ENCODE results near the gene RPL35A.
"Not testable (repeated sequence)": the region's sequence is repeated elsewhere in the genome, so short reads cannot be mapped to it uniquely, and the experiment has no call there.

The RPL35A gene

GRCh38 chr3:197949778-197950676 lies at the start of gene RPL35A:
TSS of gene RPL35A (plus strand) at chr3:197950190. CDS start at chr3:197950968, 778 bp downstream.
- DNase-seq = peak; percentile 84

- DNase-seq = no peak
Observed at GRCh38 chr3:197901626-197902025, 48.4 kb upstream of the RPL35A start.

- peak; percentile 83 for DNase-seq
Observed at GRCh38 chr3:197906023-197906849, 43.8 kb upstream of the RPL35A start.

- DNase-seq = no peak
Observed at GRCh38 chr3:197906850-197907187, 43.2 kb upstream of the RPL35A start.

GRCh38 chr3:197907196-197907595 lies 42.8 kb upstream of the RPL35A start:
- no peak for DNase-seq

- not testable (repeated sequence) for DNase-seq
Observed at GRCh38 chr3:197908550-197908949, 41.4 kb upstream of the RPL35A start.

- DNase-seq = no peak
Observed at GRCh38 chr3:197908957-197909701, 40.9 kb upstream of the RPL35A start.

GRCh38 chr3:197912741-197913476 lies 37.1 kb upstream of the RPL35A start:
- DNase-seq = peak; percentile 27

GRCh38 chr3:197913641-197914380 lies 36.2 kb upstream of the RPL35A start:
- no peak for DNase-seq

GRCh38 chr3:197921429-197922275 lies 28.3 kb upstream of the RPL35A start:
- peak; percentile 6 for DNase-seq

- DNase-seq = no peak
Observed at GRCh38 chr3:197926418-197926817, 23.6 kb upstream of the RPL35A start.

- not testable (repeated sequence) for DNase-seq
Observed at GRCh38 chr3:197927578-197927977, 22.4 kb upstream of the RPL35A start.

- DNase-seq = no peak
Observed at GRCh38 chr3:197936819-197937384, 13.1 kb upstream of the RPL35A start.

- DNase-seq = no peak
Observed at GRCh38 chr3:197940745-197941384, 9.1 kb upstream of the RPL35A start.

GRCh38 chr3:197942956-197943556 lies 6.9 kb upstream of the RPL35A start:
- no peak for DNase-seq

- no peak for DNase-seq
Observed at GRCh38 chr3:197949191-197949777, 706 bp upstream of the RPL35A start.

- no peak for DNase-seq
Observed at GRCh38 chr3:197950677-197951061, 679 bp downstream of the RPL35A start.

- DNase-seq = no peak
Observed at GRCh38 chr3:197951392-197951990, 1.5 kb downstream of the RPL35A start.

GRCh38 chr3:197952440-197952839 lies 2.5 kb downstream of the RPL35A start:
- DNase-seq = no peak
